Left renal cortex interstitium (tissue), 4 donors: ENCODE measurements around the gene GNAO1. TPM values are rescaled to one million over a fixed set of nuclear protein-coding genes. Genes with fewer than 3 reads are reported as not detected.

Source experiments
- DNase-seq, 4 donors: peaks; one replicate each; pipeline ENCODE4 v3.0.0-alpha.2; 2013; ENCODE audit warnings: low read depth in 4 of 4, low spot score in 2 of 4, missing footprints in 1 of 4
- polyA plus RNA-seq, 4 donors: library from polyadenylated mRNA; unstranded; fragments of 120-200 nt; gene quantifications; one replicate each; pipeline ENCODE4 v1.2.1, GENCODE V29; 2013; ENCODE audit not compliant: insufficient read length in 4 of 4

GNAO1 gene
- polyA plus RNA-seq, 4 donors = 5.3 to 6.5 (median 6.1) TPM

GRCh38 chr16:56197192-56197992 is 6.1 kb downstream of the GNAO1 start:
- DNase-seq = no peak

GRCh38 chr16:56198006-56198754 is 6.9 kb downstream of the GNAO1 start:
- no peak for DNase-seq

GRCh38 chr16:56198755-56199114 is 7.4 kb downstream of the GNAO1 start:
- no peak for DNase-seq

GRCh38 chr16:56199164-56199563 is 7.9 kb downstream of the GNAO1 start:
- no peak for DNase-seq

GRCh38 chr16:56201030-56201429 is 9.7 kb downstream of the GNAO1 start:
- DNase-seq = no peak

- DNase-seq = no peak
Measured at GRCh38 chr16:56202036-56202435, 10.7 kb downstream of the GNAO1 start.

GRCh38 chr16:56203052-56203451 is 11.8 kb downstream of the GNAO1 start:
- DNase-seq = no peak

- DNase-seq = no peak
Measured at GRCh38 chr16:56204816-56205215, 13.5 kb downstream of the GNAO1 start.

GRCh38 chr16:56206951-56207350 is 15.7 kb downstream of the GNAO1 start:
- DNase-seq = no peak

- no peak for DNase-seq
Measured at GRCh38 chr16:56207421-56207820, 16.1 kb downstream of the GNAO1 start.

- DNase-seq = peak in 2 of 4 donors; percentile 67 to 69
Measured at GRCh38 chr16:56211435-56211981, 20.2 kb downstream of the GNAO1 start.

- no peak for DNase-seq
Measured at GRCh38 chr16:56212144-56212543, 20.9 kb downstream of the GNAO1 start.

GRCh38 chr16:56221995-56222394 is 30.7 kb downstream of the GNAO1 start:
- DNase-seq = no peak

GRCh38 chr16:56222474-56222997 is 31.2 kb downstream of the GNAO1 start:
- no peak for DNase-seq

GRCh38 chr16:56225017-56225742 is 33.9 kb downstream of the GNAO1 start:
- no peak for DNase-seq

GRCh38 chr16:56226187-56226586 is 34.9 kb downstream of the GNAO1 start:
- DNase-seq = no peak

- no peak for DNase-seq
Measured at GRCh38 chr16:56226845-56227525, 35.7 kb downstream of the GNAO1 start.

- no peak for DNase-seq
Measured at GRCh38 chr16:56227936-56228335, 36.6 kb downstream of the GNAO1 start.

GRCh38 chr16:56228476-56228875 is 37.2 kb downstream of the GNAO1 start:
- DNase-seq = no peak
